Ascending aorta (tissue), 2 donors: Measurements from ENCODE around the gene ZNF212. TPM values are rescaled to one million over a fixed set of nuclear protein-coding genes. Genes with fewer than 3 reads are reported as not detected.

Experiments
- DNase-seq, 2 donors: peaks; one replicate each; pipeline ENCODE4 v3.0.0-alpha.2; 2019; ENCODE audit warnings: low spot score in 2 of 2
- H3K27ac ChIP-seq, 2 donors: fragments of 200-600 bp; sonication (generic); one replicate each; pipeline ENCODE4 v1.5.1; 2016 to 2017; ENCODE audit warnings: mild to moderate bottlenecking in 1 of 2
- H3K27me3 ChIP-seq: fragments of 200-600 bp; sonication (generic); one replicate; pipeline ENCODE4 v1.5.1; 2017
- H3K36me3 ChIP-seq, 2 donors: fragments of 200-600 bp; sonication (generic); one replicate each; pipeline ENCODE4 v1.5.1; 2016
- H3K4me1 ChIP-seq, 2 donors: fragments of 200-600 bp; sonication (generic); one replicate each; pipeline ENCODE4 v1.5.1; 2016 to 2017; ENCODE audit warnings: mild to moderate bottlenecking in 1 of 2
- H3K4me3 ChIP-seq, 2 donors: fragments of 200-600 bp; sonication (generic); one replicate each; pipeline ENCODE4 v1.5.1; 2016 to 2017; ENCODE audit warnings: mild to moderate bottlenecking in 1 of 2
- H3K9me3 ChIP-seq, 2 donors: fragments of 200-600 bp; sonication (generic); one replicate each; pipeline ENCODE4 v1.5.1; 2016
- CTCF ChIP-seq, 3 experiments: fragments of 200-600 bp in 2 of 3; fragments of 450-650 bp in 1 of 3; sonication (generic) in 2 of 3; IDR thresholded peaks; one replicate each; pipeline ENCODE4 v1.5.1; 2016 to 2019; ENCODE audit warnings: antibody characterized with exemption in 3 of 3, mild to moderate bottlenecking in 1 of 3, moderate library complexity in 1 of 3
- intact Hi-C: fragments of 100-400 bp; cut with DNase I; formaldehyde crosslinking; loops from one replicate; pipeline ENCODE4 v1.15.1; 2023
- total RNA-seq: library from RNA; depleted of rRNA; stranded (reverse); fragments of >200 nt; gene quantifications from one replicate; pipeline ENCODE4 v1.1.0, GENCODE V29; 2016

Gene ZNF212
- total RNA-seq, 1 donor from 2014 or later: 5.2 TPM

GRCh38 chr7:149281508-149282330 is 42.3 kb downstream of the ZNF212 start:
- DNase-seq: no peak
- intact Hi-C loops: loop anchor here (10.0 kb wide), 3 partner anchors 213 to 553 kb away; partner anchors contain the start of genes ZNF746 and ZNF862
- Histone ChIP-seq H3K27me3 (no peaks in the 10 kb centered on the region), H3K27ac (no peak overlapping the region), H3K4me1 (peaks cover 3 to 14% of the 10 kb centered on the region in 2 donors), H3K4me3 (no peak overlapping the region), H3K9me3 (no peaks in the 10 kb centered on the region), H3K36me3 (peaks cover 44 to 48% of the 10 kb centered on the region in 2 donors)
- TF ChIP-seq CTCF (IDR thresholded peaks at IDR 0.05): no peak

- no peak for DNase-seq
- peaks cover 40 to 44% of the 10 kb centered on the region in 2 donors for H3K36me3 ChIP-seq
- no peak for TF ChIP-seq CTCF (IDR thresholded peaks at IDR 0.05)
- no peaks in the 10 kb centered on the region for H3K9me3 ChIP-seq
- intact Hi-C loops: loop anchor here (10.0 kb wide), 3 partner anchors 213 to 553 kb away; partner anchors contain the start of genes ZNF746 and ZNF862
- no peak overlapping the region for H3K27ac ChIP-seq
- peaks cover 3 to 14% of the 10 kb centered on the region in 2 donors for H3K4me1 ChIP-seq
- no peak overlapping the region for H3K4me3 ChIP-seq
- H3K27me3 ChIP-seq: no peaks in the 10 kb centered on the region
These were observed 42.8 kb downstream of the ZNF212 start for GRCh38 chr7:149282331-149282655.

- Histone ChIP-seq H3K27ac (no peak overlapping the region), H3K4me1 (peaks cover 3 to 14% of the 10 kb centered on the region in 2 donors), H3K27me3 (no peaks in the 10 kb centered on the region), H3K36me3 (peaks cover 35 to 37% of the 10 kb centered on the region in 2 donors), H3K9me3 (no peaks in the 10 kb centered on the region), H3K4me3 (no peak overlapping the region)
- DNase-seq: no peak
- intact Hi-C loops: loop anchor here (10.0 kb wide), 3 partner anchors 211 to 551 kb away; partner anchors contain the start of genes ZNF746 and ZNF862
- no peak for TF ChIP-seq CTCF (IDR thresholded peaks at IDR 0.05)
These were observed 43.9 kb downstream of the ZNF212 start for GRCh38 chr7:149283321-149283720.

- Histone ChIP-seq H3K27ac (no peak overlapping the region), H3K9me3 (no peaks in the 10 kb centered on the region), H3K27me3 (no peaks in the 10 kb centered on the region), H3K36me3 (peaks cover 27 to 31% of the 10 kb centered on the region in 2 donors), H3K4me1 (peaks cover 3 to 14% of the 10 kb centered on the region in 2 donors), H3K4me3 (no peak overlapping the region)
- TF ChIP-seq CTCF (IDR thresholded peaks at IDR 0.05): no peak
- no peak for DNase-seq
- intact Hi-C loops: loop anchor here (10.0 kb wide), 3 partner anchors 210 to 550 kb away; partner anchors contain the start of genes ZNF746 and ZNF862
These were observed 44.9 kb downstream of the ZNF212 start for GRCh38 chr7:149284343-149284742.

DNA sequence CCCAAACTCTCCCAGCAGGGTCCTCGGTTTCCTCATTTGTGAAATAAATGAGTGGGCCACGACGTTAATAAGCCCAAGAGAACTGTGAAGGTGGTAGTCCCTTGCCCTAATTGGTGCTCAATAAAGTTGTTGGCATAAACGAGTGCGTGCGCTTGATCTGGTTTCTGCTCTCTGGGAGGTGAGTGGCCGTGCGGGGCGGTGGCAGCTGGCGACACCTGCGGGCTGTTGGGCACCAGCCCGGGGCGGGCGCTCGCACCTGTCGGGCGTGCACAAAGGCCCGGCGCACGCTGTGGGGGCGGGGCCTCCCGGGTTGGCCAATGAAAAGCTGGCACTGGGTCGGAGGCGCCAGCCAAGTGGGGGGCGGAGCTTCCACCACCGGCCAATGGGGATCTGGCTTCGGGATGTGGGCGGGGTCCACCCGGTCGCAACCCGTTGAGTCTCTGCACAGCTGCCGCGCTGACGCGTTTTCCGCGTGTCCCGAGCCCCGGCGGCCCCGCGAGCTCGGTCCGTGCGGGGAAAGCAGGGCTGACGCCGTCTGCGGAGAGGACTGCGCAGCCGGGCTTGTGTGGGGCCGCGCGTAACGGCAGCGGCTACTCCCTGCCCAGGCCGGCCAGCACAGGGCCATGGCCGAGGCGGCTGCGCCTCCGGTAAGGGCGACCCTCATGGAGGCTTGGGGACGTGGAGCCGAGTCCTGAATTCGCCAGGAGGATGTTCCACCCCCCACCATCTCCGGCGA is 45.6 kb downstream of the ZNF212 start:
- intact Hi-C loops: loop anchor here (1.0 to 10.0 kb wide), 4 partner anchors 23 to 550 kb away; partner anchors contain the start of genes ZNF746, ZNF783 and ZNF862
- no peak for TF ChIP-seq CTCF (IDR thresholded peaks at IDR 0.05)
- peak overlapping the region; percentile 20 to 48 for H3K27ac ChIP-seq
- peak; percentile 79 to 96 for DNase-seq
- H3K4me1 ChIP-seq: peaks cover 3 to 14% of the 10 kb centered on the region in 2 donors
- peak overlapping the region; percentile 66 to 88 for H3K4me3 ChIP-seq
- peaks cover 28 to 32% of the 10 kb centered on the region in 2 donors for H3K36me3 ChIP-seq
- no peaks in the 10 kb centered on the region for H3K9me3 ChIP-seq
- no peaks in the 10 kb centered on the region for H3K27me3 ChIP-seq
